H1 (cell line): ENCODE results near the gene ARCN1.

ENCODE experiments used
- BACH1 ChIP-seq: IDR thresholded peaks from 2 replicates; pipeline ENCODE4 v1.6.1; 2012; ENCODE audit warnings: low read length, improper control_type of control experiment
- BCL11A ChIP-seq, 2 experiments: IDR thresholded peaks; one replicate each; pipeline ENCODE4 v1.6.1; 2011; ENCODE audit warnings: low read depth in 2 of 2, low read length in 2 of 2, mild to moderate bottlenecking in 2 of 2
- CEBPB ChIP-seq: IDR thresholded peaks from 2 replicates; pipeline ENCODE4 v1.6.1; 2012; ENCODE audit warnings: low read depth, low read length
- CHD7 ChIP-seq: fragments of 300-600 bp; sonication (generic); IDR thresholded peaks from 2 replicates; pipeline ENCODE4 v1.7.1; 2012; ENCODE audit warnings: low read length, moderate library complexity, mild to moderate bottlenecking, inconsistent platforms; ENCODE audit not compliant: insufficient replicate concordance
- EZH2 ChIP-seq: fragments of 200-600 bp; sonication (generic); IDR thresholded peaks from 2 replicates; pipeline ENCODE4 v1.7.1; 2012; ENCODE audit warnings: low read depth, mild to moderate bottlenecking, moderate library complexity, low read length, inconsistent platforms; ENCODE audit not compliant: severe bottlenecking
- POLR2A ChIP-seq, 2 experiments: IDR thresholded peaks; 1 replicate in 1 of 2; 2 replicates in 1 of 2; pipeline ENCODE4 v1.6.1; 2011; ENCODE audit warnings: low read depth in 2 of 2, low read length in 2 of 2, mild to moderate bottlenecking in 2 of 2; ENCODE audit errors: control extremely low read depth in 1 of 2
- POLR2AphosphoS5 ChIP-seq: IDR thresholded peaks from 2 replicates; pipeline ENCODE4 v1.6.1; 2011; ENCODE audit warnings: low read depth, low read length
- RAD21 ChIP-seq, 2 experiments: IDR thresholded peaks in 1 of 2; conservative IDR thresholded peaks in 1 of 2; 2 replicates each; pipeline ENCODE4 v1.6.1; 2011; ENCODE audit warnings: low read depth in 2 of 2, low read length in 2 of 2, improper control_type of control experiment in 1 of 2, inconsistent platforms in 1 of 2, mild to moderate bottlenecking in 1 of 2, moderate library complexity in 1 of 2
- RBBP5 ChIP-seq: IDR thresholded peaks from 2 replicates; pipeline ENCODE4 v1.7.1; 2012; ENCODE audit warnings: low read depth, mild to moderate bottlenecking, inconsistent platforms, low read length, moderate library complexity, borderline replicate concordance
- SP2 ChIP-seq: IDR thresholded peaks from 2 replicates; pipeline ENCODE4 v1.6.1; 2012; ENCODE audit warnings: mild to moderate bottlenecking, low read length, inconsistent platforms
- TAF1 ChIP-seq: IDR thresholded peaks from 2 replicates; pipeline ENCODE4 v1.6.1; 2011; ENCODE audit warnings: mild to moderate bottlenecking, low read depth, low read length
- TCF12 ChIP-seq: IDR thresholded peaks from 2 replicates; pipeline ENCODE4 v1.6.1; 2011; ENCODE audit warnings: low read depth, mild to moderate bottlenecking, low read length
- TF ChIP-seq, protein P1 (sequence below): IDR thresholded peaks from 2 replicates; pipeline ENCODE4 v1.6.1; 2012; ENCODE audit warnings: inconsistent platforms
- TF ChIP-seq, protein P2 (sequence below), 3 experiments: IDR thresholded peaks; 1 replicate in 2 of 3; 2 replicates in 1 of 3; pipeline versions ENCODE4 v1.5.1 to v1.6.1; 2011; ENCODE audit warnings: low read length in 3 of 3, mild to moderate bottlenecking in 3 of 3, inconsistent platforms in 2 of 3, low read depth in 1 of 3, moderate library complexity in 1 of 3; ENCODE audit not compliant: insufficient read depth in 1 of 3; ENCODE audit errors: control extremely low read depth in 1 of 3

DNA sequence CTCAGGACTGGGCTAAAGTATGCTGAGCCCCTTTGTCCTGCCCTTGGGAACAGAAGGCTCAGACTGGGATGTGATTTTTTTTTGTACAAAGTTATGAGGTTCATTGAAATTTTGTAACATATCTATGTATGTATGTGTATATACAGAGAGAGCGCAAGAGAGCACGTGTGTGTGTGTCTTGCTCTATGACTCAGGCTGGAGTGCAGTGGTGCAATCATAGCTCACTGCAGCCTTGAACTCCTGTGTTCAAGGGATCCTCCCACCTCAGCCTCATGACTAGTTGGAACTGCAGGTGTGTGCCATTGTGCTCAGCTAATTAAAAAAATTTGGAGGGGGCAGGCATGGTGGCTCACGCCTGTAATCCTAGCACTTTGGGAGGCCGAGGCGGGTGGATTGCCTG, 35.5 kb upstream of the ARCN1 start:
- TF ChIP-seq POLR2AphosphoS5, result no peak
- no peak for TF ChIP-seq SP2
- no peak for TF ChIP-seq TAF1
- TF ChIP-seq TCF12, result no peak
- TF ChIP-seq EZH2, result no peak
- TF ChIP-seq, protein P1, sequence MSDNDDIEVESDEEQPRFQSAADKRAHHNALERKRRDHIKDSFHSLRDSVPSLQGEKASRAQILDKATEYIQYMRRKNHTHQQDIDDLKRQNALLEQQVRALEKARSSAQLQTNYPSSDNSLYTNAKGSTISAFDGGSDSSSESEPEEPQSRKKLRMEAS, result no peak
- TF ChIP-seq, protein P2, sequence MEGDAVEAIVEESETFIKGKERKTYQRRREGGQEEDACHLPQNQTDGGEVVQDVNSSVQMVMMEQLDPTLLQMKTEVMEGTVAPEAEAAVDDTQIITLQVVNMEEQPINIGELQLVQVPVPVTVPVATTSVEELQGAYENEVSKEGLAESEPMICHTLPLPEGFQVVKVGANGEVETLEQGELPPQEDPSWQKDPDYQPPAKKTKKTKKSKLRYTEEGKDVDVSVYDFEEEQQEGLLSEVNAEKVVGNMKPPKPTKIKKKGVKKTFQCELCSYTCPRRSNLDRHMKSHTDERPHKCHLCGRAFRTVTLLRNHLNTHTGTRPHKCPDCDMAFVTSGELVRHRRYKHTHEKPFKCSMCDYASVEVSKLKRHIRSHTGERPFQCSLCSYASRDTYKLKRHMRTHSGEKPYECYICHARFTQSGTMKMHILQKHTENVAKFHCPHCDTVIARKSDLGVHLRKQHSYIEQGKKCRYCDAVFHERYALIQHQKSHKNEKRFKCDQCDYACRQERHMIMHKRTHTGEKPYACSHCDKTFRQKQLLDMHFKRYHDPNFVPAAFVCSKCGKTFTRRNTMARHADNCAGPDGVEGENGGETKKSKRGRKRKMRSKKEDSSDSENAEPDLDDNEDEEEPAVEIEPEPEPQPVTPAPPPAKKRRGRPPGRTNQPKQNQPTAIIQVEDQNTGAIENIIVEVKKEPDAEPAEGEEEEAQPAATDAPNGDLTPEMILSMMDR (IDR thresholded peaks at IDR 0.05; ENCODE audit: control extremely low read depth in 1 of 3, insufficient read depth in 1 of 3, low read depth in 1 of 3, low read length in 3 of 3), result no peak
- no peak for TF ChIP-seq RAD21 (IDR thresholded peaks at IDR 0.05 in 1 of 2, conservative IDR thresholded peaks at IDR 0.05 in 1 of 2; ENCODE audit: low read depth in 2 of 2, low read length in 2 of 2)
- TF ChIP-seq RBBP5, result no peak
- TF ChIP-seq CHD7, result no peak
- TF ChIP-seq CEBPB, result no peak
- TF ChIP-seq POLR2A (IDR thresholded peaks at IDR 0.05; ENCODE audit: control extremely low read depth in 1 of 2, low read depth in 2 of 2, low read length in 2 of 2), result no peak
- no peak for TF ChIP-seq BCL11A (IDR thresholded peaks at IDR 0.05; ENCODE audit: low read depth in 2 of 2, low read length in 2 of 2)
- no peak for TF ChIP-seq BACH1
